ENCODE data around the gene TRAF2.
"Not testable (repeated sequence)": the region's sequence is repeated elsewhere in the genome, so short reads cannot be mapped to it uniquely, and the experiment has no call there.

The TRAF2 gene

GRCh38 chr9:136867917-136868316 lies 18.4 kb upstream of the TRAF2 start:
- no peak for ATAC-seq
- TF ChIP-seq OSR1 (CRISPR knock-in tag; IDR thresholded peaks at IDR 0.05) = no peak
- no peak for TF ChIP-seq ARNTL (CRISPR knock-in tag; IDR thresholded peaks at IDR 0.05; ENCODE audit: borderline replicate concordance, low read depth)
- TF ChIP-seq PATZ1 (CRISPR knock-in tag; IDR thresholded peaks at IDR 0.05; ENCODE audit: borderline replicate concordance) = no peak
- TF ChIP-seq TCF4 (CRISPR knock-in tag; IDR thresholded peaks at IDR 0.05; ENCODE audit: borderline replicate concordance) = no peak
- no peak for TF ChIP-seq ZFP30 (CRISPR knock-in tag; IDR thresholded peaks at IDR 0.05)
- no peak for TF ChIP-seq CREB5 (CRISPR knock-in tag; IDR thresholded peaks at IDR 0.05; ENCODE audit: low read depth)
- no peak for TF ChIP-seq ZNF8 (CRISPR knock-in tag; IDR thresholded peaks at IDR 0.05)
- no peak for TF ChIP-seq ESRRG (CRISPR knock-in tag; IDR thresholded peaks at IDR 0.05)
- TF ChIP-seq POU6F1 (CRISPR knock-in tag; IDR thresholded peaks at IDR 0.05; ENCODE audit: borderline replicate concordance, low read depth) = no peak
- no peak for TF ChIP-seq ZFP3 (CRISPR knock-in tag; IDR thresholded peaks at IDR 0.05)
- no peak for TF ChIP-seq RARB (CRISPR knock-in tag; IDR thresholded peaks at IDR 0.05)
- no peak for TF ChIP-seq TSHZ2 (CRISPR knock-in tag; IDR thresholded peaks at IDR 0.05)
- TF ChIP-seq BACH2 (CRISPR knock-in tag; IDR thresholded peaks at IDR 0.05; ENCODE audit: borderline replicate concordance) = no peak
- TF ChIP-seq ISL1 (CRISPR knock-in tag; IDR thresholded peaks at IDR 0.05) = no peak

GRCh38 chr9:136868644-136869043 lies 17.7 kb upstream of the TRAF2 start:
- ATAC-seq = no peak
- TF ChIP-seq TSHZ2 (CRISPR knock-in tag; IDR thresholded peaks at IDR 0.05) (no peak), GLIS3 (CRISPR knock-in tag; IDR thresholded peaks at IDR 0.05) (no peak), ZFP30 (CRISPR knock-in tag; IDR thresholded peaks at IDR 0.05) (no peak), POU6F1 (CRISPR knock-in tag; IDR thresholded peaks at IDR 0.05; ENCODE audit: borderline replicate concordance, low read depth) (no peak), ZFP3 (CRISPR knock-in tag; IDR thresholded peaks at IDR 0.05) (no peak), OSR1 (CRISPR knock-in tag; IDR thresholded peaks at IDR 0.05) (no peak), ARNTL (CRISPR knock-in tag; IDR thresholded peaks at IDR 0.05; ENCODE audit: borderline replicate concordance, low read depth) (no peak), CSRNP3 (CRISPR knock-in tag; IDR thresholded peaks at IDR 0.05) (no peak), TOX (CRISPR knock-in tag; IDR thresholded peaks at IDR 0.05; ENCODE audit: borderline replicate concordance) (no peak), CREB5 (CRISPR knock-in tag; IDR thresholded peaks at IDR 0.05; ENCODE audit: low read depth) (no peak), ISL1 (CRISPR knock-in tag; IDR thresholded peaks at IDR 0.05) (no peak), BACH2 (CRISPR knock-in tag; IDR thresholded peaks at IDR 0.05; ENCODE audit: borderline replicate concordance) (no peak), ESRRG (CRISPR knock-in tag; IDR thresholded peaks at IDR 0.05) (no peak)

- ATAC-seq = not testable (repeated sequence)
Observed at GRCh38 chr9:136869611-136870010, 16.7 kb upstream of the TRAF2 start.
